SK-N-SH (cell line): ENCODE data around the gene TTC31.

ENCODE experiments used
- CTCF ChIP-seq: fragments of 200-600 bp; sonication (generic); IDR thresholded peaks from 2 replicates; pipeline ENCODE4 v1.6.1; 2017; ENCODE audit warnings: antibody characterized with exemption, mild to moderate bottlenecking, moderate library complexity
- ELF1 ChIP-seq: IDR thresholded peaks from 2 replicates; pipeline ENCODE4 v1.4.0; 2012
- EP300 ChIP-seq, 2 experiments: IDR thresholded peaks; 2 replicates each; pipeline versions ENCODE4 v1.4.0 to v1.6.1; 2012; ENCODE audit warnings: borderline replicate concordance in 1 of 2, low read depth in 1 of 2, low read length in 1 of 2
- EZH2phosphoT487 ChIP-seq: fragments of 200-600 bp; sonication (generic); IDR thresholded peaks from 2 replicates; pipeline ENCODE4 v1.6.1; 2017; ENCODE audit warnings: low read depth, mixed run types, mild to moderate bottlenecking, antibody characterized with exemption, moderate library complexity, borderline replicate concordance
- GABPA ChIP-seq: IDR thresholded peaks from 2 replicates; pipeline ENCODE4 v1.4.0; 2012; ENCODE audit warnings: low read depth, mild to moderate bottlenecking
- JUND ChIP-seq: IDR thresholded peaks from 2 replicates; pipeline ENCODE4 v1.4.0; 2012
- NFIC ChIP-seq: IDR thresholded peaks from 2 replicates; pipeline ENCODE4 v1.4.0; 2012; ENCODE audit warnings: borderline replicate concordance
- RAD21 ChIP-seq: IDR thresholded peaks from 2 replicates; pipeline ENCODE4 v1.6.1; 2012; ENCODE audit warnings: mild to moderate bottlenecking, low read length
- REST ChIP-seq: IDR thresholded peaks from 2 replicates; pipeline ENCODE4 v1.6.1; 2012; ENCODE audit warnings: mild to moderate bottlenecking, low read depth, low read length, moderate library complexity
- SIN3A ChIP-seq: IDR thresholded peaks from 2 replicates; pipeline ENCODE4 v1.6.1; 2012; ENCODE audit warnings: low read depth, mild to moderate bottlenecking, low read length, moderate library complexity, borderline replicate concordance
- SMC3 ChIP-seq: IDR thresholded peaks from 2 replicates; pipeline ENCODE4 v1.6.1; 2012; ENCODE audit warnings: low read depth, low read length, improper control_type of control experiment
- YY1 ChIP-seq: IDR thresholded peaks from 2 replicates; pipeline ENCODE4 v1.4.0; 2012; ENCODE audit warnings: low read depth, mild to moderate bottlenecking
- TF ChIP-seq, protein P1 (sequence below): IDR thresholded peaks from 2 replicates; pipeline ENCODE4; 2012

GRCh38 chr2:74527741-74528140, 44.9 kb downstream of the TTC31 start:
- TF ChIP-seq NFIC: no peak
- no peak for TF ChIP-seq JUND
- no peak for TF ChIP-seq CTCF
- TF ChIP-seq REST: no peak
- TF ChIP-seq RAD21: no peak
- TF ChIP-seq EZH2phosphoT487: no peak
- TF ChIP-seq ELF1: no peak
- TF ChIP-seq SIN3A: no peak
- TF ChIP-seq EP300 (IDR thresholded peaks at IDR 0.05; ENCODE audit: borderline replicate concordance in 1 of 2, low read depth in 1 of 2, low read length in 1 of 2): no peak
- no peak for TF ChIP-seq GABPA
- no peak for TF ChIP-seq SMC3
- TF ChIP-seq, protein P1, sequence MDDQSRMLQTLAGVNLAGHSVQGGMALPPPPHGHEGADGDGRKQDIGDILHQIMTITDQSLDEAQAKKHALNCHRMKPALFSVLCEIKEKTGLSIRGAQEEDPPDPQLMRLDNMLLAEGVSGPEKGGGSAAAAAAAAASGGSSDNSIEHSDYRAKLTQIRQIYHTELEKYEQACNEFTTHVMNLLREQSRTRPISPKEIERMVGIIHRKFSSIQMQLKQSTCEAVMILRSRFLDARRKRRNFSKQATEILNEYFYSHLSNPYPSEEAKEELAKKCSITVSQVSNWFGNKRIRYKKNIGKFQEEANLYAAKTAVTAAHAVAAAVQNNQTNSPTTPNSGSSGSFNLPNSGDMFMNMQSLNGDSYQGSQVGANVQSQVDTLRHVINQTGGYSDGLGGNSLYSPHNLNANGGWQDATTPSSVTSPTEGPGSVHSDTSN: no peak
- TF ChIP-seq YY1: no peak
